ENCODE results near the gene TH. TPM values are rescaled to one million over a fixed set of nuclear protein-coding genes. Genes with fewer than 3 reads are reported as not detected.

TH gene
- total RNA-seq, 1 experiment from 2014 or later, result not detected

DNA sequence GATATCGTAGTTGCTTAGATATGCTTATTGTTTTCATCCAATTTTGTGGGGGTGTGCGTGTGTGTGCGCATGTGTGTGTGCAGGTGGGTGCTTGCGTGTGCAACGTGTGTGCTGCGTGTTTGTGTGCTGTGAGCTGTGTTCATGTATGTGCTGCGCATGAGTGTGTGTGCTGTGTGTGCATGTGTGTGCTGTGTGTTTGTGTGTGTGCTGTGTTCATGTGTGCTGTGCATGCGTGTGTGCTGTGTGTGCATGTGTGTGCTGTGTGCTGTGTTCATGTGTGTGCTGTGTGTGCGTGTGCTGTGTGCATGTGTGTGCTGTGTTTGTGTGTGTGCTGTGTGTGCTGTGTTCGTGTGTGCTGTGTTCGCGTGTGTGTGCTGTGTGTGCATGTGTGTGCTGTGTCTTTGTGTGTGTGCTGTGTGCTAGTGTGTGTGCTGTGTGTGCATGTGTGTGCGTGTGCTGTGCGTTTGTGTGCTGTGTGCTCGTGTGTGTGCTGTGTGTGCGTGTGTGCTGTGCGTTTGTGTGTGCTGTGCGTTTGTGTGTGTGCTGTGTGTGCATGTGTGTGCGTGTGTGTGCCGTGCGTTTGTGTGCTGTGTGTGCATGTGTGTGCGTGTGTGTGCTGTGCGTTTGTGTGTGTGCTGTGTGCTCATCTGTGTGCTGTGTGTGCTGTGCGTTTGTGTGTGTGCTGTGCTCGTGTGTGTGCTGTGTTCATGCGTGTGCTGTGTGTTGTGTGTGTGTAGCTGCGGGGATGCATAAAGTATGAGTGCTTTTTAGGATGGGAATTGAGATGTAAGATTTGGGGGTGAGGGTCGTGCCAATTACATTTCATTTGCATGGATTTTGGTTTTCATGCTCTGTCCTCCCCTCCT, 40.0 kb downstream of the TH start:
- ChIA-PET CTCF (no interaction called here), POLR2A (no interaction called here)
- Mint-ChIP-seq H3K4me3 (ENCODE audit: unreplicated experiment) (peak overlapping the region; percentile 27), H3K36me3 (ENCODE audit: insufficient read depth, unreplicated experiment) (peaks cover 96% of the 10 kb centered on the region), H3K27ac (ENCODE audit: unreplicated experiment) (peak overlapping the region; percentile 83), H3K27me3 (ENCODE audit: insufficient read depth, unreplicated experiment) (no peaks in the 10 kb centered on the region), H3K4me1 (ENCODE audit: low read depth, unreplicated experiment) (peaks cover 26% of the 10 kb centered on the region), H3K9me3 (ENCODE audit: unreplicated experiment) (peaks cover 2% of the 10 kb centered on the region)
- Histone ChIP-seq H3K36me3 (ENCODE audit: control insufficient read depth, insufficient read depth, low read length) (peaks cover 9% of the 10 kb centered on the region), H3K4me1 (peaks cover 9% of the 10 kb centered on the region; the same call in 1 of the 2 replicates), H3K4me3 (ENCODE audit: low read depth, low read length) (no peak overlapping the region), H3K27me3 (replicated peaks; ENCODE audit: control insufficient read depth, insufficient read depth, low read length) (no peaks in the 10 kb centered on the region), H3K9me3 (no peaks in the 10 kb centered on the region)
- TF ChIP-seq CTCF (IDR thresholded peaks at IDR 0.05; ENCODE audit: insufficient read depth in 1 of 2, low read depth in 1 of 2, low read length in 1 of 2, severe bottlenecking in 1 of 2, unreplicated experiment in 1 of 2), result no peak
- intact Hi-C loops (cut with micrococcal nuclease; ENCODE audit: unreplicated experiment), result no loop called here
- TSS peak; percentile 53 for BruUV-seq (replicated peaks)
- no peak for DNase-seq

DNA sequence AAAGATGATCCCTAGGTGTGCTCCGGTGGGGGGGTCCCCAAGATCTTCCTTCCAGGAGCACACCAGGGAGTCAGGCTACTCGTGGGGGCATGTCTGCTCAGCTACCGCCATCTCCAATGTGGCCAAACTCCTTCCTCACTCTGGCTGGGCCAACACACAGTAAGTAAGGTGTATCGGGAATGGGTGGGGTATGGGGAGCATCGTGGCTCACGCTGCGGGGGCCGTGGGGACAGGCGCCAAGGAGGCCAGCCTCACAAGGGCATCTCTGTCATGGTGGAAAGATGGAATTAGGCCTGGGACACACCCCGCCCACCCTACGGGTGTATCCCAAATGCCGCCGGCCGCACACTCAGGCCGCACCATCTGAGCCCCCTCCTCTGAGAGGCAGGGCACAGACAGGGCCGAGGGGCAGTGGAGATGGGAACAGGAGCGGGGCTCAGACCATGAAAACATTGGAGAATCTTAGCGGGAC, 40.7 kb downstream of the TH start:
- peak in 1 of 2 experiments; percentile 11 for DNase-seq
- Mint-ChIP-seq H3K27me3 (ENCODE audit: insufficient read depth, unreplicated experiment) (no peaks in the 10 kb centered on the region), H3K4me1 (ENCODE audit: low read depth, unreplicated experiment) (peaks cover 20% of the 10 kb centered on the region), H3K27ac (ENCODE audit: unreplicated experiment) (peak overlapping the region; percentile 83), H3K4me3 (ENCODE audit: unreplicated experiment) (peak overlapping the region; percentile 17), H3K36me3 (ENCODE audit: insufficient read depth, unreplicated experiment) (peaks cover 89% of the 10 kb centered on the region), H3K9me3 (ENCODE audit: unreplicated experiment) (peaks cover 8% of the 10 kb centered on the region)
- peaks cover 2% of the 10 kb centered on the region; the same call in 1 of the 2 replicates for H3K4me1 ChIP-seq
- no peaks in the 10 kb centered on the region for H3K27me3 ChIP-seq (replicated peaks; ENCODE audit: control insufficient read depth, insufficient read depth, low read length)
- ChIA-PET CTCF (no interaction called here), POLR2A (no interaction called here)
- no peak for TF ChIP-seq CTCF (IDR thresholded peaks at IDR 0.05; ENCODE audit: insufficient read depth in 1 of 2, low read depth in 1 of 2, low read length in 1 of 2, severe bottlenecking in 1 of 2, unreplicated experiment in 1 of 2)
- intact Hi-C loops (cut with micrococcal nuclease; ENCODE audit: unreplicated experiment), result no loop called here
- H3K36me3 ChIP-seq (ENCODE audit: control insufficient read depth, insufficient read depth, low read length), result peaks cover 9% of the 10 kb centered on the region
- H3K4me3 ChIP-seq (ENCODE audit: low read depth, low read length), result no peak overlapping the region
- H3K9me3 ChIP-seq, result no peaks in the 10 kb centered on the region
- no TSS peak for BruUV-seq (replicated peaks)

GRCh38 chr11:2129699-2130366, 41.8 kb downstream of the TH start:
- no peak for TF ChIP-seq CTCF (IDR thresholded peaks at IDR 0.05; ENCODE audit: insufficient read depth in 1 of 2, low read depth in 1 of 2, low read length in 1 of 2, severe bottlenecking in 1 of 2, unreplicated experiment in 1 of 2)
- POLR2A ChIA-PET, result interaction anchor here (0.6 to 1.5 kb wide), 2 partner anchors 21 to 73 kb away, joined by 5 to 6 read pairs; no protein-coding TSS in a partner anchor
- CTCF ChIA-PET, result no interaction called here
- H3K4me3 Mint-ChIP-seq (ENCODE audit: unreplicated experiment), result no peak overlapping the region
- Histone ChIP-seq H3K9me3 (no peaks in the 10 kb centered on the region), H3K4me1 (no peaks in the 10 kb centered on the region; the same call in 1 of the 2 replicates), H3K4me3 (ENCODE audit: low read depth, low read length) (no peak overlapping the region), H3K27me3 (replicated peaks; ENCODE audit: control insufficient read depth, insufficient read depth, low read length) (no peaks in the 10 kb centered on the region), H3K36me3 (ENCODE audit: control insufficient read depth, insufficient read depth, low read length) (peaks cover 9% of the 10 kb centered on the region)
- H3K4me1 Mint-ChIP-seq (ENCODE audit: low read depth, unreplicated experiment), result peaks cover 19% of the 10 kb centered on the region
- no TSS peak for BruUV-seq (replicated peaks)
- intact Hi-C loops (cut with micrococcal nuclease; ENCODE audit: unreplicated experiment), result loop anchor here (2.0 kb wide), 1 partner anchor 75 kb away; no protein-coding TSS in a partner anchor
- peak in 1 of 2 experiments; percentile 12 for DNase-seq
- peaks cover 19% of the 10 kb centered on the region for H3K9me3 Mint-ChIP-seq (ENCODE audit: unreplicated experiment)
- H3K27me3 Mint-ChIP-seq (ENCODE audit: insufficient read depth, unreplicated experiment), result no peaks in the 10 kb centered on the region
- H3K36me3 Mint-ChIP-seq (ENCODE audit: insufficient read depth, unreplicated experiment), result peaks cover 78% of the 10 kb centered on the region
- no peak overlapping the region for H3K27ac Mint-ChIP-seq (ENCODE audit: unreplicated experiment)
